Activated CD4-positive, alpha-beta T cell treated with anti-CD3 and anti-CD28 coated beads, Interleukin-2, amount 10 ng/mL, durations not matched to agents 24 days and 14 days (primary cell): ENCODE measurements around the gene UBXN2A. TPM values are rescaled to one million over a fixed set of nuclear protein-coding genes. Genes with fewer than 3 reads are reported as not detected.

Experiments used
- DNase-seq: peaks from one replicate; pipeline ENCODE4 v3.0.0; 2022
- H3K27ac Mint-ChIP-seq: one replicate; pipeline ENCODE4 v1.8.0; 2022; ENCODE audit warnings: mild to moderate bottlenecking, mixed read lengths
- H3K27me3 Mint-ChIP-seq: one replicate; pipeline ENCODE4 v1.8.0; 2022; ENCODE audit warnings: mixed read lengths
- H3K36me3 Mint-ChIP-seq: one replicate; pipeline ENCODE4 v1.8.0; 2022; ENCODE audit warnings: low read depth, mild to moderate bottlenecking, mixed read lengths
- H3K4me1 Mint-ChIP-seq: one replicate; pipeline ENCODE4 v1.8.0; 2021; ENCODE audit warnings: mixed read lengths
- H3K4me3 Mint-ChIP-seq: one replicate; pipeline ENCODE4 v1.8.0; 2022; ENCODE audit warnings: mild to moderate bottlenecking, moderate library complexity, mixed read lengths
- H3K9me3 Mint-ChIP-seq: one replicate; pipeline ENCODE4 v1.8.0; 2021; ENCODE audit warnings: mixed read lengths
- intact Hi-C: fragments of 100-400 bp; cut with micrococcal nuclease; formaldehyde crosslinking; loops from one replicate; pipeline ENCODE4 v1.15.1; 2023
- total RNA-seq: library from RNA; stranded (reverse); gene quantifications from 2 replicates; pipeline ENCODE4 v1.2.3, GENCODE V29; 2022

UBXN2A gene
- total RNA-seq, 1 donor from 2014 or later: 13.1 TPM

- DNase-seq: no peak
- intact Hi-C loops: no loop called here
- H3K27me3 Mint-ChIP-seq: no peaks in the 10 kb centered on the region
- H3K4me1 Mint-ChIP-seq: peaks cover 6% of the 10 kb centered on the region
- no peak overlapping the region for H3K4me3 Mint-ChIP-seq
- no peak overlapping the region for H3K27ac Mint-ChIP-seq
- no peaks in the 10 kb centered on the region for H3K36me3 Mint-ChIP-seq
- no peaks in the 10 kb centered on the region for H3K9me3 Mint-ChIP-seq
Measured at GRCh38 chr2:23953625-23954024, 13.4 kb downstream of the UBXN2A start.

GRCh38 chr2:23954325-23955014 is 14.2 kb downstream of the UBXN2A start:
- H3K27me3 Mint-ChIP-seq: no peaks in the 10 kb centered on the region
- H3K9me3 Mint-ChIP-seq: no peaks in the 10 kb centered on the region
- H3K4me1 Mint-ChIP-seq: peaks cover 6% of the 10 kb centered on the region
- intact Hi-C loops: no loop called here
- no peak overlapping the region for H3K4me3 Mint-ChIP-seq
- no peak for DNase-seq
- H3K36me3 Mint-ChIP-seq: no peaks in the 10 kb centered on the region
- no peak overlapping the region for H3K27ac Mint-ChIP-seq

GRCh38 chr2:23967846-23968245 is 27.6 kb downstream of the UBXN2A start:
- H3K27me3 Mint-ChIP-seq: no peaks in the 10 kb centered on the region
- H3K27ac Mint-ChIP-seq: no peak overlapping the region
- H3K9me3 Mint-ChIP-seq: no peaks in the 10 kb centered on the region
- no peaks in the 10 kb centered on the region for H3K4me1 Mint-ChIP-seq
- no peak overlapping the region for H3K4me3 Mint-ChIP-seq
- no peak for DNase-seq
- peaks cover 3% of the 10 kb centered on the region for H3K36me3 Mint-ChIP-seq
- intact Hi-C loops: no loop called here

GRCh38 chr2:23976883-23977282 is 36.6 kb downstream of the UBXN2A start:
- H3K36me3 Mint-ChIP-seq: peaks cover 8% of the 10 kb centered on the region
- intact Hi-C loops: no loop called here
- DNase-seq: no peak
- H3K9me3 Mint-ChIP-seq: no peaks in the 10 kb centered on the region
- no peak overlapping the region for H3K27ac Mint-ChIP-seq
- no peaks in the 10 kb centered on the region for H3K27me3 Mint-ChIP-seq
- no peaks in the 10 kb centered on the region for H3K4me1 Mint-ChIP-seq
- H3K4me3 Mint-ChIP-seq: no peak overlapping the region

- no peak for DNase-seq
- Mint-ChIP-seq H3K4me1 (no peaks in the 10 kb centered on the region), H3K27me3 (no peaks in the 10 kb centered on the region), H3K9me3 (no peaks in the 10 kb centered on the region), H3K27ac (no peak overlapping the region), H3K4me3 (no peak overlapping the region), H3K36me3 (peaks cover 1% of the 10 kb centered on the region)
- intact Hi-C loops: loop anchor here (1.0 kb wide), 1 partner anchor 96 kb away; the partner anchor contains the start of gene TP53I3
Measured at GRCh38 chr2:23988371-23988770, 48.1 kb downstream of the UBXN2A start.

GRCh38 chr2:23992931-23993330 is 52.7 kb downstream of the UBXN2A start:
- H3K9me3 Mint-ChIP-seq: no peaks in the 10 kb centered on the region
- no peak overlapping the region for H3K27ac Mint-ChIP-seq
- H3K27me3 Mint-ChIP-seq: no peaks in the 10 kb centered on the region
- intact Hi-C loops: no loop called here
- H3K36me3 Mint-ChIP-seq: no peaks in the 10 kb centered on the region
- H3K4me1 Mint-ChIP-seq: no peaks in the 10 kb centered on the region
- no peak for DNase-seq
- H3K4me3 Mint-ChIP-seq: no peak overlapping the region

GRCh38 chr2:23993736-23994269 is 53.5 kb downstream of the UBXN2A start:
- Mint-ChIP-seq H3K27me3 (no peaks in the 10 kb centered on the region), H3K36me3 (peaks cover 2% of the 10 kb centered on the region), H3K4me1 (no peaks in the 10 kb centered on the region), H3K4me3 (no peak overlapping the region), H3K9me3 (no peaks in the 10 kb centered on the region), H3K27ac (no peak overlapping the region)
- no peak for DNase-seq
- intact Hi-C loops: no loop called here

GRCh38 chr2:23994567-23994966 is 54.3 kb downstream of the UBXN2A start:
- peaks cover 2% of the 10 kb centered on the region for H3K36me3 Mint-ChIP-seq
- H3K27ac Mint-ChIP-seq: no peak overlapping the region
- no peak for DNase-seq
- no peaks in the 10 kb centered on the region for H3K4me1 Mint-ChIP-seq
- H3K4me3 Mint-ChIP-seq: no peak overlapping the region
- intact Hi-C loops: no loop called here
- H3K9me3 Mint-ChIP-seq: no peaks in the 10 kb centered on the region
- no peaks in the 10 kb centered on the region for H3K27me3 Mint-ChIP-seq

GRCh38 chr2:24007693-24008092 is 67.4 kb downstream of the UBXN2A start:
- intact Hi-C loops: no loop called here
- Mint-ChIP-seq H3K27ac (no peak overlapping the region), H3K4me3 (no peak overlapping the region), H3K36me3 (no peaks in the 10 kb centered on the region), H3K4me1 (peaks cover 2% of the 10 kb centered on the region), H3K9me3 (no peaks in the 10 kb centered on the region), H3K27me3 (peaks cover 34% of the 10 kb centered on the region)
- no peak for DNase-seq

GRCh38 chr2:24008672-24009366 is 68.6 kb downstream of the UBXN2A start:
- Mint-ChIP-seq H3K27ac (no peak overlapping the region), H3K4me3 (no peak overlapping the region), H3K27me3 (peaks cover 42% of the 10 kb centered on the region), H3K36me3 (no peaks in the 10 kb centered on the region), H3K9me3 (no peaks in the 10 kb centered on the region), H3K4me1 (peaks cover 2% of the 10 kb centered on the region)
- DNase-seq: no peak
- intact Hi-C loops: no loop called here

GRCh38 chr2:24009367-24009679 is 69.1 kb downstream of the UBXN2A start:
- intact Hi-C loops: no loop called here
- Mint-ChIP-seq H3K9me3 (no peaks in the 10 kb centered on the region), H3K36me3 (no peaks in the 10 kb centered on the region), H3K27me3 (peaks cover 42% of the 10 kb centered on the region), H3K27ac (no peak overlapping the region), H3K4me1 (peaks cover 2% of the 10 kb centered on the region), H3K4me3 (no peak overlapping the region)
- no peak for DNase-seq

GRCh38 chr2:24009680-24010476 is 69.6 kb downstream of the UBXN2A start, which contains the start of gene MFSD2B:
Gene MFSD2B, plus strand, starts transcription at chr2:24010085. Its CDS starts 12 bp downstream, at chr2:24010097.
- peaks cover 45% of the 10 kb centered on the region for H3K27me3 Mint-ChIP-seq
- DNase-seq: no peak
- peaks cover 2% of the 10 kb centered on the region for H3K4me1 Mint-ChIP-seq
- H3K4me3 Mint-ChIP-seq: no peak within 1 kb of the TSS
- no peaks in the 10 kb centered on the region for H3K9me3 Mint-ChIP-seq
- no peak within 1 kb of the TSS for H3K27ac Mint-ChIP-seq
- intact Hi-C loops: no loop called here
- H3K36me3 Mint-ChIP-seq: no peaks in the 10 kb centered on the region

GRCh38 chr2:24010477-24011249 is 70.4 kb downstream of the UBXN2A start:
- H3K27me3 Mint-ChIP-seq: peaks cover 45% of the 10 kb centered on the region
- H3K27ac Mint-ChIP-seq: no peak overlapping the region
- no peaks in the 10 kb centered on the region for H3K9me3 Mint-ChIP-seq
- no peak for DNase-seq
- H3K36me3 Mint-ChIP-seq: no peaks in the 10 kb centered on the region
- intact Hi-C loops: no loop called here
- H3K4me3 Mint-ChIP-seq: no peak overlapping the region
- peaks cover 2% of the 10 kb centered on the region for H3K4me1 Mint-ChIP-seq
